Pancreas (tissue), 10 donors: ENCODE data around the gene HCST. TPM values are rescaled to one million over a fixed set of nuclear protein-coding genes. Genes with fewer than 3 reads are reported as not detected.
A peak's percentile ranks its signal among the peaks of the same experiment; 100 is the strongest.

Experiments
- ATAC-seq, 4 donors: fragments of 200-7000 bp; cut with Tn5 transposase; one replicate each; pipeline versions ENCODE4 v1.8.0 to v1.9.1; 2020; ENCODE audit warnings: mild to moderate bottlenecking in 4 of 4, moderate library complexity in 4 of 4
- DNase-seq, 6 donors: peaks; one replicate each; pipeline ENCODE4 v3.0.0-alpha.2; 2020
- FAIRE-seq: peaks from 2 replicates; lab custom pipeline; 2012; peaks lifted over from hg19 to GRCh38; lab: Jason Lieb, UNC
- H3K27ac ChIP-seq, 4 donors: fragments of 200-600 bp; sonication (generic); 1 replicate in 3 of 4; 2 replicates in 1 of 4; pipeline versions ENCODE4 v1.5.0 to v1.8.0; 2020
- H3K27me3 ChIP-seq, 4 donors: fragments of 200-600 bp; one replicate each; pipeline ENCODE4 v1.8.0; 2021
- H3K36me3 ChIP-seq, 3 donors: fragments of 200-600 bp; sonication (generic) in 1 of 3; one replicate each; pipeline versions ENCODE4 v1.5.0 to v1.8.0; 2020 to 2021
- H3K4me1 ChIP-seq, 3 donors: fragments of 200-600 bp; one replicate each; pipeline ENCODE4 v1.8.0; 2021
- H3K4me3 ChIP-seq, 4 donors: fragments of 200-600 bp; sonication (generic) in 2 of 4; one replicate each; pipeline versions ENCODE4 v1.5.0 to v1.8.0; 2020 to 2021
- H3K9me3 ChIP-seq, 4 donors: fragments of 200-600 bp; one replicate each; pipeline ENCODE4 v1.8.0; 2021
- CTCF ChIP-seq, 4 donors: fragments of 200-600 bp; sonication (generic) in 3 of 4; IDR thresholded peaks; one replicate each; pipeline versions ENCODE4 v1.5.0 to v1.8.0; 2021; ENCODE audit warnings: antibody characterized with exemption in 4 of 4
- WGBS, 2 donors: extraction: QIAGEN DNeasy Blood & Tissue Kit; methylation state at CpG; one replicate each; pipeline ENCODE4 v1.1.7; 2013; 5-methylcytosine and 5-hydroxymethylcytosine counted together
- intact Hi-C, 3 donors: fragments of 100-400 bp; cut with DNase I; formaldehyde crosslinking; loops; one replicate each; pipeline versions ENCODE4 v1.11.1 to v1.14.2; 2022
- polyA plus RNA-seq, 2 donors: library from polyadenylated mRNA; stranded (reverse); fragments of 200-250 nt; gene quantifications; one replicate each; pipeline ENCODE4 v1.2.3, GENCODE V29; 2013
- total RNA-seq, 6 donors: library from RNA; stranded (reverse); fragmentation: NEBNext Ultra II Directional in 4 of 6; extraction: Animal tissue kit (Norgen Biotek cat#: 25700) in 4 of 6; gene quantifications; one replicate each; pipeline versions ENCODE4 v1.2.1 to v1.2.4, GENCODE V29; 2021 to 2023
- donor health status: healthy with polysubstance abuse.
- donor health status: DM: no; HTN: no; CAD: no; lungs with moderate emphysema.
- donor health status: DM: no; HTN: no; CAD: no.
- donor health status: control.
- donor health status: control.
- donor health status: Bipolar disorder and iron deficiency.
- donor health status: DM: yes; HTN: yes; CAD: no.
- donor health status: DM: no; HTN: no; CAD: no.
- donor health status: DM: no; HTN: no; CAD: no.
- donor health status: DM: yes; HTN: yes; CAD: no.

Gene HCST
- total and polyA plus RNA-seq, 8 donors, result 0.46 to 10.2 (median 2.2) TPM

GRCh38 chr19:35862528-35862927 is 39.8 kb upstream of the HCST start:
- Histone ChIP-seq H3K9me3 (no peaks in the 10 kb centered on the region), H3K27ac (no peak overlapping the region), H3K36me3 (peaks cover 0 to 5% (median 0%) of the 10 kb centered on the region in 3 donors), H3K27me3 (no peaks in the 10 kb centered on the region), H3K4me1 (peaks cover 6 to 11% (median 9%) of the 10 kb centered on the region in 3 donors), H3K4me3 (no peak overlapping the region)
- DNase-seq (peak in 2 of 6 donors; percentile 42 to 62), ATAC-seq (peak in 2 of 4 donors; percentile 28), FAIRE-seq (no peak)
- TF ChIP-seq CTCF (IDR thresholded peaks at IDR 0.05), result no peak
- WGBS, 2 donors, result 65 to 66% methylated on average over 14 of the region's 14 CpGs
- intact Hi-C loops, result no loop called here

- FAIRE-seq, result no peak
- Histone ChIP-seq H3K4me1 (peaks cover 6 to 11% (median 7%) of the 10 kb centered on the region in 3 donors), H3K27me3 (no peaks in the 10 kb centered on the region)
These were observed 39.3 kb upstream of the HCST start for GRCh38 chr19:35863018-35863417.

DNA sequence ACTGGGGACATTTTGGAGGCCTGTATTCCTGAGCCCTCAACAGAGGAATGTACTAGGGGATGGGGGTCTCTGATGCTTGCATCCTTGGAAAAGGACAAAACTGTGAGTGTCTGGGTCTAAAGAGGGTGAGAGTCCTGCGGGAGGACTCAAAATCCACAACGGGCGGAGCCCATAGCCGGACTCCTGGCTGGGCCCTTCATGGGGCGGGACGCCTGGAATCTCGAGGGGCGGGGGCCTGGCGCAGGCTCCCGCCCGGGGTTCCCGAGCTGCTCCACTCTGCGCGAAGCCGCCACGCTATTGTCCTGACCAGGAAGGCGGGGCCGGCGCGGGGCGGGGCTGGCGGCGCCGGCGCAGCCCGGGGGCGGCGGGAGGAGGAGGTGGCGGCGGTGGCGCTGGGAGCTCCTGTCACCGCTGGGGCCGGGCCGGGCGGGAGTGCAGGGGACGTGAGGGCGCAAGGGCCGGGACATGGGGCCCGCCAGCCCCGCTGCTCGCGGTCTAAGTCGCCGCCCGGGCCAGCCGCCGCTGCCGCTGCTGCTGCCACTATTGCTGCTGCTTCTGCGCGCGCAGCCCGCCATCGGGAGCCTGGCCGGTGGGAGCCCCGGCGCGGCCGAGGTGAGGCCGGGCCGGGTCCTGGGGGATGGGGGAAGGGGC is 34.0 kb upstream of the HCST start, which contains the start of gene APLP1:
APLP1 (plus strand) TSS at position 403 of the 651 bp plus-strand sequence; CDS start at position 466, 63 bp downstream.
- intact Hi-C loops, result no loop called here
- DNase-seq, result peak; percentile 88 to 95 (median 91)
- Histone ChIP-seq H3K36me3 (peaks cover 0 to 1% (median 0%) of the 10 kb centered on the region in 3 donors), H3K9me3 (no peaks in the 10 kb centered on the region), H3K27me3 (no peaks in the 10 kb centered on the region), H3K27ac (peak within 1 kb of the TSS in 1 of 4 donors; percentile 48), H3K4me1 (peaks cover 0 to 5% (median 0%) of the 10 kb centered on the region in 3 donors), H3K4me3 (peak within 1 kb of the TSS; percentile 37 to 64 (median 49))
- FAIRE-seq, result no peak
- no peak for TF ChIP-seq CTCF (IDR thresholded peaks at IDR 0.05)
- ATAC-seq, result peak; percentile 84 to 87 (median 86)
- 0 to 1% methylated on average over 16 to 60 of the region's 60 CpGs for WGBS, 2 donors

More at GRCh38 chr19:35863018-35863417, 39.3 kb upstream of the HCST start:
- H3K36me3 ChIP-seq, result peaks cover 0 to 5% (median 0%) of the 10 kb centered on the region in 3 donors
- 84 to 91% methylated on average over 5 of the region's 5 CpGs for WGBS, 2 donors
- ATAC-seq (no peak), DNase-seq (no peak)
- intact Hi-C loops, result no loop called here
- H3K4me3 ChIP-seq, result no peak overlapping the region
- no peaks in the 10 kb centered on the region for H3K9me3 ChIP-seq
- no peak for TF ChIP-seq CTCF (IDR thresholded peaks at IDR 0.05)
- H3K27ac ChIP-seq, result no peak overlapping the region

DNA sequence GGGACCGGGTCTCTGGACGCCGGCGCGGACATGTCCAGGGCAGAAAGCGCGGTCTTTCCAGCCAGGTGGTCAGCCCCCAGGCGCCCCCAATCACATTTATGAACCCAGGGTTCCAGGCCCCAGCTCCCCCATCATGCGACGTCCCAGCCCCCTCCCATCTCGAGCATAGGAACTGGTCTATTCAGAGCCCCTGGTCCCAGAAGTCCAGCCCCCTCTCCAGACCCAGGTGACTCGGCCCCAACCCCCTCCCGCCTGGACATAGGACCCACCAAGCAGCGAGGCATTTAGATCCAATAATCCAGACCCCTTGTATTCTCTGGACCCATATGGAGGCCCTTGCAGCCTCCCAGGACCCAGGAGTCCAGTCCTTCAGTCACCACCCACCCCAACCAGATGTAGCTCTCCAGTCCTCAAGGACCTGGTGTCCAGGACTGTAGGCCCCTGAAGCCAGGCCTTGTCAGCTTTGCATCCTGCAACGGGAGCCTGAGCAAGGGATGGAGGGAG is 33.5 kb upstream of the HCST start:
- intact Hi-C loops, result no loop called here
- peak; percentile 36 to 52 (median 45) for ATAC-seq
- H3K36me3 ChIP-seq, result no peaks in the 10 kb centered on the region
- WGBS, 2 donors, result 0 to 3% methylated on average over 15 of the region's 15 CpGs
- peak overlapping the region; percentile 37 to 64 (median 49) for H3K4me3 ChIP-seq
- no peaks in the 10 kb centered on the region for H3K9me3 ChIP-seq
- no peak for DNase-seq
- no peak for FAIRE-seq
- no peak for TF ChIP-seq CTCF (IDR thresholded peaks at IDR 0.05)
- no peaks in the 10 kb centered on the region for H3K27me3 ChIP-seq
- peaks cover 0 to 5% (median 0%) of the 10 kb centered on the region in 3 donors for H3K4me1 ChIP-seq
- H3K27ac ChIP-seq, result peak overlapping the region in 1 of 4 donors; percentile 48
